B cell (primary cell): Measurements from ENCODE around the gene METTL26. TPM values are rescaled to one million over a fixed set of nuclear protein-coding genes. Genes with fewer than 3 reads are reported as not detected.

Experiments
- ATAC-seq: fragments of 200-7000 bp; cut with Tn5 transposase; one replicate; pipeline ENCODE4 v1.10.0; 2021; ENCODE audit warnings: low read depth, mild to moderate bottlenecking, moderate number of reproducible peaks, moderate library complexity
- CTCF ChIA-PET: fragments of 350-600 bp; sonication (Branson Sonifier 250); formaldehyde crosslinking; loops from one replicate; lab custom pipeline; 2021; ENCODE audit warnings: antibody characterized with exemption, inconsistent platforms; lab: Charles Lee
- POLR2A ChIA-PET: fragments of 350-600 bp; sonication (Branson Sonifier 250); formaldehyde crosslinking; loops from one replicate; lab custom pipeline; 2021; ENCODE audit warnings: antibody characterized with exemption; lab: Charles Lee
- DNase-seq: peaks from one replicate; pipeline ENCODE4 v3.0.0; 2013
- H2AFZ ChIP-seq: 2 replicates; pipeline ENCODE4 v1.6.1; 2012; ENCODE audit warnings: mild to moderate bottlenecking, low read depth, low read length; ENCODE audit not compliant: insufficient read depth, poor library complexity, severe bottlenecking
- H3K27ac ChIP-seq, 2 donors: 1 replicate in 1 of 2; 2 replicates in 1 of 2; pipeline ENCODE4 v1.5.1; 2012 to 2013; ENCODE audit warnings: low read length in 2 of 2, mild to moderate bottlenecking in 2 of 2, moderate library complexity in 1 of 2
- H3K27me3 ChIP-seq, 4 experiments: fragments of 200-600 bp in 1 of 4; sonication (generic) in 1 of 4; replicated peaks in 1 of 4; 1 replicate in 2 of 4; 2 replicates in 2 of 4; pipeline versions ENCODE4 v1.6.1 to v1.7.0; 2013 to 2016; ENCODE audit warnings: low read length in 3 of 4, mild to moderate bottlenecking in 2 of 4, mixed read lengths in 1 of 4, moderate library complexity in 1 of 4; ENCODE audit not compliant: insufficient read depth in 4 of 4, control insufficient read depth in 3 of 4; ENCODE audit errors: control extremely low read depth in 1 of 4
- H3K36me3 ChIP-seq, 2 experiments: replicated peaks in 1 of 2; 1 replicate in 1 of 2; 2 replicates in 1 of 2; pipeline versions ENCODE4 v1.6.1 to v1.7.1; 2013; ENCODE audit warnings: low read length in 1 of 2; ENCODE audit not compliant: insufficient read depth in 2 of 2, control insufficient read depth in 1 of 2; ENCODE audit errors: control extremely low read depth in 1 of 2, extremely low read depth in 1 of 2
- H3K4me1 ChIP-seq, 2 donors: fragments of 200-600 bp in 1 of 2; sonication (generic) in 1 of 2; 1 replicate in 1 of 2; 2 replicates in 1 of 2; pipeline versions ENCODE4 v1.5.1 to v1.6.1; 2013 to 2017; ENCODE audit warnings: low read length in 2 of 2; ENCODE audit not compliant: control insufficient read depth in 2 of 2, insufficient read depth in 2 of 2
- H3K4me2 ChIP-seq: replicated peaks from 2 replicates; pipeline ENCODE3; 2012; ENCODE audit warnings: mild to moderate bottlenecking, low read depth, low read length; ENCODE audit not compliant: poor library complexity, severe bottlenecking
- H3K4me3 ChIP-seq, 5 experiments: fragments of 200-600 bp in 1 of 5; sonication (generic) in 1 of 5; 1 replicate in 3 of 5; 2 replicates in 2 of 5; pipeline versions ENCODE4 v1.5.1 to v1.7.0; 2011 to 2016; ENCODE audit warnings: low read length in 4 of 5, mild to moderate bottlenecking in 4 of 5, low read depth in 2 of 5, control low read depth in 1 of 5, moderate library complexity in 1 of 5; ENCODE audit not compliant: insufficient read depth in 1 of 5; ENCODE audit errors: control extremely low read depth in 1 of 5, extremely low read depth in 1 of 5
- H3K79me2 ChIP-seq: fragments of 200-600 bp; sonication (generic); one replicate; pipeline ENCODE4 v1.6.0; 2016; ENCODE audit warnings: low read length; ENCODE audit not compliant: control insufficient read depth, insufficient read depth
- H3K9ac ChIP-seq: fragments of 200-600 bp; sonication (generic); 2 replicates; pipeline ENCODE4 v1.6.1; 2017; ENCODE audit warnings: mild to moderate bottlenecking, low read length, moderate library complexity
- H3K9me3 ChIP-seq, 3 donors: one replicate each; pipeline versions ENCODE4 v1.6.1 to v1.7.1; 2013; ENCODE audit warnings: low read length in 2 of 3; ENCODE audit not compliant: control insufficient read depth in 2 of 3, insufficient read depth in 1 of 3; ENCODE audit errors: control extremely low read depth in 1 of 3
- H4K20me1 ChIP-seq: 2 replicates; pipeline ENCODE4 v1.6.0; 2012; ENCODE audit warnings: mild to moderate bottlenecking, low read length; ENCODE audit not compliant: insufficient read depth, control insufficient read depth, poor library complexity, severe bottlenecking
- H3K27ac Mint-ChIP-seq: one replicate; pipeline ENCODE4 v1.8.0; 2021; ENCODE audit warnings: mixed read lengths
- H3K27me3 Mint-ChIP-seq: one replicate; pipeline ENCODE4 v1.8.0; 2021; ENCODE audit warnings: mixed read lengths
- H3K4me1 Mint-ChIP-seq: one replicate; pipeline ENCODE4 v1.8.0; 2021; ENCODE audit warnings: mixed read lengths
- H3K4me3 Mint-ChIP-seq: one replicate; pipeline ENCODE4 v1.8.0; 2021; ENCODE audit warnings: mixed read lengths
- H3K9me3 Mint-ChIP-seq: one replicate; pipeline ENCODE4 v1.8.0; 2022; ENCODE audit warnings: mixed read lengths; ENCODE audit not compliant: insufficient read depth
- CTCF ChIP-seq: fragments of 200-600 bp; IDR thresholded peaks from one replicate; pipeline ENCODE4 v1.8.0; 2022; ENCODE audit warnings: antibody characterized with exemption, mild to moderate bottlenecking
- EZH2 ChIP-seq: IDR thresholded peaks from 2 replicates; pipeline ENCODE4 v1.6.1; 2012; ENCODE audit warnings: borderline replicate concordance, low read depth, mild to moderate bottlenecking, moderate library complexity, low read length; ENCODE audit not compliant: insufficient read depth, poor library complexity, severe bottlenecking
- WGBS: methylation state at CpG from one replicate; pipeline ENCODE4 v1.1.5; 2013; ENCODE audit warnings: missing lambda C conversion rate; ENCODE audit not compliant: insufficient coverage; 5-methylcytosine and 5-hydroxymethylcytosine counted together
- intact Hi-C: fragments of 100-400 bp; cut with micrococcal nuclease; formaldehyde crosslinking; loops from one replicate; pipeline ENCODE4 v1.10.0; 2022
- polyA plus RNA-seq: library from polyadenylated mRNA; depleted of rRNA; stranded (reverse); fragments of >200 nt; gene quantifications from 2 replicates; pipeline ENCODE4 v1.2.3, GENCODE V29; 2012
- total RNA-seq, 2 donors: library from RNA; stranded (reverse); fragments of 120-200 nt in 1 of 2; gene quantifications; 1 replicate in 1 of 2; 2 replicates in 1 of 2; pipeline versions ENCODE4 v1.2.3 to v1.2.4, GENCODE V29; 2013 to 2022

METTL26 gene
- total and polyA plus RNA-seq, 2 donors (not counting 1 experiment from before 2014, with no cell fraction given): 56.6 to 140 TPM

DNA sequence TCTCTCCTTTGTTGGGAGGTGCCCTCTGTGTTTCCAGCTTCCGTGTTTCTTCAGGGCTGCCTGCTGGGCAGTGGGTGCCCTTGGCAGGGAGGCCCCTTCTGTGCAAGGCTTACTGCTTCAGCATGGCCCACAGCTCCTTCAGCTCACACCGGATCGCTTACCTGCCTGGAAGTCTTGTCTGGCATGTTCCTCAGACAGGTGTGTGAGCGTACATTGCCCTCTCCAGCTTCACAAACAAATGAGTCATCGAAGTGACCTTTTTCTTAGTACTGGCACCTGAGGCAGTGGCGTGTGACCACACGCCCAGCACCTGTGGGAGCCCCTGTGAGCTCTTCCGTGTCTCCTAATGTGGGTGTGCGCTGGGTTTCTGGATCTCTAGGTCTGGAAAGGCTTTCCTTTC, 42.7 kb downstream of the METTL26 start:
- no peaks in the 10 kb centered on the region for H3K36me3 ChIP-seq
- no peaks in the 10 kb centered on the region for H3K27me3 ChIP-seq
- peaks cover 72% of the 10 kb centered on the region for H3K79me2 ChIP-seq
- CTCF ChIA-PET: interaction anchor here (0.5 to 1.1 kb wide), 3 partner anchors 8 to 161 kb away, joined by 4 read pairs; no protein-coding TSS in a partner anchor
- H3K4me1 Mint-ChIP-seq: peaks cover 39% of the 10 kb centered on the region
- no peak overlapping the region for H3K9ac ChIP-seq
- no peak overlapping the region for H3K4me3 ChIP-seq
- H3K9me3 Mint-ChIP-seq: no peaks in the 10 kb centered on the region
- ATAC-seq: no peak
- peaks cover 40% of the 10 kb centered on the region for H4K20me1 ChIP-seq
- H3K4me1 ChIP-seq: peaks cover 8 to 18% of the 10 kb centered on the region in 2 donors
- TF ChIP-seq EZH2 (no peak), CTCF (no peak)
- no peak for DNase-seq
- H3K4me3 Mint-ChIP-seq: peak overlapping the region; percentile 14
- H2AFZ ChIP-seq: no peak overlapping the region
- POLR2A ChIA-PET: interaction anchor here (0.6 kb wide), 1 partner anchor 218 kb away, joined by 4 read pairs; no protein-coding TSS in a partner anchor
- no peak overlapping the region for H3K27ac ChIP-seq
- peak overlapping the region; percentile 15 for H3K27ac Mint-ChIP-seq
- intact Hi-C loops: no loop called here
- no peaks in the 10 kb centered on the region for H3K27me3 Mint-ChIP-seq
- WGBS: 92% methylated on average over 9 of the region's 9 CpGs
- no peaks in the 10 kb centered on the region for H3K9me3 ChIP-seq
- H3K4me2 ChIP-seq: no peak overlapping the region

- Histone ChIP-seq H3K9me3 (no peaks in the 10 kb centered on the region), H4K20me1 (peaks cover 40% of the 10 kb centered on the region), H3K4me1 (peaks cover 14 to 25% of the 10 kb centered on the region in 2 donors), H3K4me2 (no peak overlapping the region), H3K27me3 (no peaks in the 10 kb centered on the region), H3K27ac (no peak overlapping the region), H2AFZ (no peak overlapping the region), H3K36me3 (no peaks in the 10 kb centered on the region), H3K79me2 (peaks cover 72% of the 10 kb centered on the region), H3K4me3 (no peak overlapping the region), H3K9ac (no peak overlapping the region)
- TF ChIP-seq CTCF (no peak), EZH2 (no peak)
- DNase-seq (no peak), ATAC-seq (no peak)
- Mint-ChIP-seq H3K27ac (no peak overlapping the region), H3K4me3 (no peak overlapping the region), H3K27me3 (no peaks in the 10 kb centered on the region), H3K9me3 (no peaks in the 10 kb centered on the region), H3K4me1 (peaks cover 45% of the 10 kb centered on the region)
- ChIA-PET POLR2A (interaction anchor here (0.6 to 1.4 kb wide), 2 partner anchors 44 to 396 kb away, joined by 3 to 5 read pairs; partner anchors contain the start of gene METTL26), CTCF (interaction anchor here (1.0 kb wide), 1 partner anchor 9 kb away, joined by 4 read pairs; no protein-coding TSS in a partner anchor)
- 85% methylated on average over 22 of the region's 24 CpGs for WGBS
- intact Hi-C loops: no loop called here
Measured at GRCh38 chr16:592518-593306, 43.4 kb downstream of the METTL26 start.
